ENCODE data around the gene NOL8.

NOL8 gene

GRCh38 chr9:92328225-92328624 lies 3.1 kb upstream of the NOL8 start:
- Histone ChIP-seq H3K27ac (no peak overlapping the region), H3K4me3 (no peak overlapping the region)
- DNase-seq (ENCODE audit: low spot score) = no peak
- no peak for TF ChIP-seq CTCF (IDR thresholded peaks at IDR 0.05)

GRCh38 chr9:92327283-92327850 lies 2.2 kb upstream of the NOL8 start:
- DNase-seq (ENCODE audit: low spot score) = no peak
- H3K27ac ChIP-seq = no peak overlapping the region
- no peak for TF ChIP-seq CTCF (IDR thresholded peaks at IDR 0.05)
- no peak overlapping the region for H3K4me3 ChIP-seq

- Histone ChIP-seq H3K4me3 (peak overlapping the region; percentile 85), H3K27ac (peak overlapping the region; percentile 83 to 96)
- DNase-seq (ENCODE audit: low spot score) = no peak
- TF ChIP-seq CTCF (IDR thresholded peaks at IDR 0.05) = no peak
These were observed 896 bp upstream of the NOL8 start for GRCh38 chr9:92325991-92326500.

- DNase-seq (ENCODE audit: low spot score) = no peak
- Histone ChIP-seq H3K27ac (peak overlapping the region; percentile 83 to 96), H3K4me3 (peak overlapping the region; percentile 85)
- TF ChIP-seq CTCF (IDR thresholded peaks at IDR 0.05) = no peak
These were observed 271 bp downstream of the NOL8 start for GRCh38 chr9:92324889-92325268.

- Histone ChIP-seq H3K27ac (peak overlapping the region in 1 of 2 donors; percentile 96), H3K4me3 (peak overlapping the region; percentile 85)
- no peak for DNase-seq (ENCODE audit: low spot score)
- TF ChIP-seq CTCF (IDR thresholded peaks at IDR 0.05) = no peak
These were observed 719 bp downstream of the NOL8 start for GRCh38 chr9:92324431-92324830.

- no peak overlapping the region for H3K27ac ChIP-seq
- DNase-seq (ENCODE audit: low spot score) = no peak
- no peak overlapping the region for H3K4me3 ChIP-seq
- no peak for TF ChIP-seq CTCF (IDR thresholded peaks at IDR 0.05)
These were observed 9.7 kb downstream of the NOL8 start for GRCh38 chr9:92315456-92315855.

- Histone ChIP-seq H3K27ac (no peak overlapping the region), H3K4me3 (no peak overlapping the region)
- no peak for DNase-seq (ENCODE audit: low spot score)
- TF ChIP-seq CTCF (IDR thresholded peaks at IDR 0.05) = no peak
These were observed 11.5 kb downstream of the NOL8 start for GRCh38 chr9:92313624-92314012.

Measured in coronary artery (tissue), 2 donors.